ENCODE data around the gene ZBTB9. TPM values are rescaled to one million over a fixed set of nuclear protein-coding genes. Genes with fewer than 3 reads are reported as not detected.
A peak's percentile ranks its signal among the peaks of the same experiment; 100 is the strongest.

ZBTB9 gene
- total and polyA plus RNA-seq, 4 donors = 1.1 to 3.4 (median 2.3) TPM

DNA sequence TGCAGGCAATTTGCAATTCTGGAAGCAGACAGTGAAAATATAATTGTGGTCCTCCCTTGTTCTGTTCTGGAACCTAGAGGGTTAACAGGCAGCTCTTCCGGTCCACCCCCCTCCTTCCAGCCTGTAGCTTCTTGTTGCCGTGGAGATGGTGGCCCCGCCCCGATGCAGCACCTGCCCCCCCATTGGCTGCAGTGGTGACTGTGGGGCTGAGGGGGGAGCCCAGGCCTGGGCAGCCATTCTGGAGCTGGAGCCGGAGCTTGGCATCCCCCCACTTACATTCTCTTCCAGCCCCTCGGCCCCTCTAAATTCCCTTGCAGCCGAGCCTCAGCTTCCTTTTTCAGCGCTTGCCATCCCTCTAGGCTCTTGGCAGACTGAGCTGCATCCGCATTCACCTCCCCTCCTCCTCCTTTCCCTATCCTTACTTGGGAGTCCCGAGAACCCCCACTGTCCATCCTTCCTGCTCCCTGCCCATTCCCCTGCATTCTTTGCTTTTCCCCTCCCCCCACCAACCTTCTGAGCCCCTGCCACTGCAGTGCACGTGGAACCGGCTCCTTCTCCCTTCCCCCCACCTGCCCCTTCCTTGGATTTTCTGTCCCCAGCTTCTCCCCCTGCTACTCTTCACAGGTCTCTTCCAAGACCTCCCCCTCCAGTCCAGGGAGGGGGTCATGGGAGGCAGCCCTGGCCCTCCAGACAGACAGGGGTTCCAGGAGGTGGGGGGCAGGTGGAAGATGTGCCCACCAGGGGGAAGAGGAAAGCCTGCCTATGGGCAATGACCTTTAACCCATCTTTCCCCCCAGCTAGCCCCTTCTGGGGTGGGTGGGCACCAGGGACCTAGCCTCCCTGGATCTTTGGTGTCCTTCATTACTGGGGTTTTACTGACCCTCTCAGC is 23.1 kb upstream of the ZBTB9 start:
- Histone ChIP-seq H3K27ac (ENCODE audit: low read depth in 1 of 2, low read length in 2 of 2) (peak overlapping the region in 1 of 2 donors; percentile 8), H3K4me3 (ENCODE audit: low read depth in 1 of 3, low read length in 3 of 3) (no peak overlapping the region), H3K27me3 (ENCODE audit: control insufficient read depth in 4 of 4, insufficient read depth in 4 of 4, low read length in 3 of 4) (no peaks in the 10 kb centered on the region), H3K4me1 (ENCODE audit: control insufficient read depth in 4 of 4, insufficient read depth in 4 of 4, low read length in 3 of 4) (peaks cover 8 to 40% (median 22%) of the 10 kb centered on the region in 4 donors), H3K36me3 (ENCODE audit: control insufficient read depth in 4 of 4, insufficient read depth in 3 of 4, low read depth in 1 of 4, low read length in 3 of 4) (peaks cover 0 to 3% (median 0%) of the 10 kb centered on the region in 4 donors), H3K9ac (ENCODE audit: low read depth in 1 of 2, low read length in 2 of 2) (no peak overlapping the region), H3K9me3 (ENCODE audit: control insufficient read depth in 4 of 4, low read length in 3 of 4) (no peaks in the 10 kb centered on the region)
- peak; percentile 68 for DNase-seq (ENCODE audit: low spot score)
- 44% methylated on average over 12 of the region's 12 CpGs for WGBS
- TF ChIP-seq, protein P1, sequence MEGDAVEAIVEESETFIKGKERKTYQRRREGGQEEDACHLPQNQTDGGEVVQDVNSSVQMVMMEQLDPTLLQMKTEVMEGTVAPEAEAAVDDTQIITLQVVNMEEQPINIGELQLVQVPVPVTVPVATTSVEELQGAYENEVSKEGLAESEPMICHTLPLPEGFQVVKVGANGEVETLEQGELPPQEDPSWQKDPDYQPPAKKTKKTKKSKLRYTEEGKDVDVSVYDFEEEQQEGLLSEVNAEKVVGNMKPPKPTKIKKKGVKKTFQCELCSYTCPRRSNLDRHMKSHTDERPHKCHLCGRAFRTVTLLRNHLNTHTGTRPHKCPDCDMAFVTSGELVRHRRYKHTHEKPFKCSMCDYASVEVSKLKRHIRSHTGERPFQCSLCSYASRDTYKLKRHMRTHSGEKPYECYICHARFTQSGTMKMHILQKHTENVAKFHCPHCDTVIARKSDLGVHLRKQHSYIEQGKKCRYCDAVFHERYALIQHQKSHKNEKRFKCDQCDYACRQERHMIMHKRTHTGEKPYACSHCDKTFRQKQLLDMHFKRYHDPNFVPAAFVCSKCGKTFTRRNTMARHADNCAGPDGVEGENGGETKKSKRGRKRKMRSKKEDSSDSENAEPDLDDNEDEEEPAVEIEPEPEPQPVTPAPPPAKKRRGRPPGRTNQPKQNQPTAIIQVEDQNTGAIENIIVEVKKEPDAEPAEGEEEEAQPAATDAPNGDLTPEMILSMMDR (IDR thresholded peaks at IDR 0.05; ENCODE audit: low read depth, low read length, missing input control) = no peak
- TF ChIP-seq, protein P2, sequence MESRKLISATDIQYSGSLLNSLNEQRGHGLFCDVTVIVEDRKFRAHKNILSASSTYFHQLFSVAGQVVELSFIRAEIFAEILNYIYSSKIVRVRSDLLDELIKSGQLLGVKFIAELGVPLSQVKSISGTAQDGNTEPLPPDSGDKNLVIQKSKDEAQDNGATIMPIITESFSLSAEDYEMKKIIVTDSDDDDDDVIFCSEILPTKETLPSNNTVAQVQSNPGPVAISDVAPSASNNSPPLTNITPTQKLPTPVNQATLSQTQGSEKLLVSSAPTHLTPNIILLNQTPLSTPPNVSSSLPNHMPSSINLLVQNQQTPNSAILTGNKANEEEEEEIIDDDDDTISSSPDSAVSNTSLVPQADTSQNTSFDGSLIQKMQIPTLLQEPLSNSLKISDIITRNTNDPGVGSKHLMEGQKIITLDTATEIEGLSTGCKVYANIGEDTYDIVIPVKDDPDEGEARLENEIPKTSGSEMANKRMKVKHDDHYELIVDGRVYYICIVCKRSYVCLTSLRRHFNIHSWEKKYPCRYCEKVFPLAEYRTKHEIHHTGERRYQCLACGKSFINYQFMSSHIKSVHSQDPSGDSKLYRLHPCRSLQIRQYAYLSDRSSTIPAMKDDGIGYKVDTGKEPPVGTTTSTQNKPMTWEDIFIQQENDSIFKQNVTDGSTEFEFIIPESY (IDR thresholded peaks at IDR 0.05) = no peak
- TF ChIP-seq, protein P3, sequence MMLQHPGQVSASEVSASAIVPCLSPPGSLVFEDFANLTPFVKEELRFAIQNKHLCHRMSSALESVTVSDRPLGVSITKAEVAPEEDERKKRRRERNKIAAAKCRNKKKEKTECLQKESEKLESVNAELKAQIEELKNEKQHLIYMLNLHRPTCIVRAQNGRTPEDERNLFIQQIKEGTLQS (IDR thresholded peaks at IDR 0.05) = no peak

DNA sequence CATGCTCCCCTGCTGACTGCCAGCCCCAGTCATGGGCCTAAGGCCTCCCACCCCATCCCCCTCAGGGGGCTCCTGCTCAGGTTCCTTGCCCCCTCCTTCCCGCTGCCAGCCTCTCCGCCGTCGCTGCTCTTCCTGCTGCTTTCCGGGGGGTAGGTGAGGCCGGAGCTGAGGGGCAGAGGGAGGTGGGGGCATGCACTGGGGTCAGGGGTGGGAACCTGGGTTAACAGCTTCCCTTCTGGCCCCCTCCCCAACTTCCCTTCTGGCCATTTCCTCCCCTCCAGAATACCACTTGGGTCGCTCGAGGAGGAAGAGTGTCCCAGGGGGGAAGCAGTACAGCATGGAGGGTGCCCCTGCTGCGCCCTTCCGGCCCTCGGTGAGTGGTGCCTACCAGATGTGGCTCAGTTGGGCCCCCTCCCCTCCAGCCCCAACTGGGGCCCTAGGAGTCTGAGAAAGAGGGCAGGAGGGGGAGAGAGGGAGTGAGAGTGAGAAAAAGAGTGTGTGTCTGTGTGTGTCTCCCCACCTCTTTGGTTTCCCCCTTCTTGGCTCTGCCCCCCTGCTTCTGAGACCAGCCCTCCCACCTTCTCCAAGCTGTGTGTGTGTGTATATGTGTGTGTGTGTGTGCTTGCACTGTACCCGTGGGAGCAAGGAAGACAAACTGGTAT is 22.4 kb upstream of the ZBTB9 start:
- TF ChIP-seq SP1 (IDR thresholded peaks at IDR 0.05) = no peak
- TF ChIP-seq, protein P2 (IDR thresholded peaks at IDR 0.05) = no peak
- no peak for TF ChIP-seq GABPA (IDR thresholded peaks at IDR 0.05 in 1 of 2, conservative IDR thresholded peaks at IDR 0.05 in 1 of 2)
- H3K4me3 ChIP-seq (ENCODE audit: low read depth in 1 of 3, low read length in 3 of 3) = no peak overlapping the region
- 73% methylated on average over 12 of the region's 12 CpGs for WGBS
- H3K9ac ChIP-seq (ENCODE audit: low read depth in 1 of 2, low read length in 2 of 2) = no peak overlapping the region
- H3K4me1 ChIP-seq (ENCODE audit: control insufficient read depth in 4 of 4, insufficient read depth in 4 of 4, low read length in 3 of 4) = peaks cover 8 to 37% (median 22%) of the 10 kb centered on the region in 4 donors
- DNase-seq (ENCODE audit: low spot score) = no peak
- no peaks in the 10 kb centered on the region for H3K9me3 ChIP-seq (ENCODE audit: control insufficient read depth in 4 of 4, low read length in 3 of 4)
- H3K27ac ChIP-seq (ENCODE audit: low read depth in 1 of 2, low read length in 2 of 2) = no peak overlapping the region
- no peaks in the 10 kb centered on the region for H3K27me3 ChIP-seq (ENCODE audit: control insufficient read depth in 4 of 4, insufficient read depth in 4 of 4, low read length in 3 of 4)
- peaks cover 0 to 6% (median 0%) of the 10 kb centered on the region in 4 donors for H3K36me3 ChIP-seq (ENCODE audit: control insufficient read depth in 4 of 4, insufficient read depth in 3 of 4, low read depth in 1 of 4, low read length in 3 of 4)

DNA sequence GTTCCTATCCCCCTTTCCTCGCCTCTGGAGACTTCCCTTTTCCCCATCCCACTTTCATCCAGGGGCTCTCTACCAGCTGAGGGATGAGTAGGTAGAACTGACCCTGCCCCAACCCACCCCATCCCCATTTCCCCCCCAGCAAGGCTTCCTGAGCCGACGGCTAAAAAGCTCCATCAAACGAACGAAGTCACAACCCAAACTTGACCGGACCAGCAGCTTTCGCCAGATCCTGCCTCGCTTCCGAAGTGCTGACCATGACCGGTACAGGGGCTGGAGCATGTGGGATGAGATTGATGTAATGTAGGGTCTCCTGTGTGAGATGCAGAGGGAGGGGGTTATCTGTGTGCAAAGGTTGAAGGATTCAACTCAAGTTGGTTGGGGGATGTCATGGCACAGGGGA is 21.8 kb upstream of the ZBTB9 start:
- H3K9ac ChIP-seq (ENCODE audit: low read depth in 1 of 2, low read length in 2 of 2) = no peak overlapping the region
- H3K4me3 ChIP-seq (ENCODE audit: low read depth in 1 of 3, low read length in 3 of 3) = no peak overlapping the region
- H3K27ac ChIP-seq (ENCODE audit: low read depth in 1 of 2, low read length in 2 of 2) = no peak overlapping the region
- 82% methylated on average over 10 of the region's 10 CpGs for WGBS
- H3K27me3 ChIP-seq (ENCODE audit: control insufficient read depth in 4 of 4, insufficient read depth in 4 of 4, low read length in 3 of 4) = no peaks in the 10 kb centered on the region
- H3K4me1 ChIP-seq (ENCODE audit: control insufficient read depth in 4 of 4, insufficient read depth in 4 of 4, low read length in 3 of 4) = peaks cover 6 to 32% (median 18%) of the 10 kb centered on the region in 4 donors
- H3K36me3 ChIP-seq (ENCODE audit: control insufficient read depth in 4 of 4, insufficient read depth in 3 of 4, low read depth in 1 of 4, low read length in 3 of 4) = peaks cover 0 to 6% (median 0%) of the 10 kb centered on the region in 4 donors
- no peak for DNase-seq (ENCODE audit: low spot score)
- H3K9me3 ChIP-seq (ENCODE audit: control insufficient read depth in 4 of 4, low read length in 3 of 4) = no peaks in the 10 kb centered on the region
- TF ChIP-seq, protein P4, sequence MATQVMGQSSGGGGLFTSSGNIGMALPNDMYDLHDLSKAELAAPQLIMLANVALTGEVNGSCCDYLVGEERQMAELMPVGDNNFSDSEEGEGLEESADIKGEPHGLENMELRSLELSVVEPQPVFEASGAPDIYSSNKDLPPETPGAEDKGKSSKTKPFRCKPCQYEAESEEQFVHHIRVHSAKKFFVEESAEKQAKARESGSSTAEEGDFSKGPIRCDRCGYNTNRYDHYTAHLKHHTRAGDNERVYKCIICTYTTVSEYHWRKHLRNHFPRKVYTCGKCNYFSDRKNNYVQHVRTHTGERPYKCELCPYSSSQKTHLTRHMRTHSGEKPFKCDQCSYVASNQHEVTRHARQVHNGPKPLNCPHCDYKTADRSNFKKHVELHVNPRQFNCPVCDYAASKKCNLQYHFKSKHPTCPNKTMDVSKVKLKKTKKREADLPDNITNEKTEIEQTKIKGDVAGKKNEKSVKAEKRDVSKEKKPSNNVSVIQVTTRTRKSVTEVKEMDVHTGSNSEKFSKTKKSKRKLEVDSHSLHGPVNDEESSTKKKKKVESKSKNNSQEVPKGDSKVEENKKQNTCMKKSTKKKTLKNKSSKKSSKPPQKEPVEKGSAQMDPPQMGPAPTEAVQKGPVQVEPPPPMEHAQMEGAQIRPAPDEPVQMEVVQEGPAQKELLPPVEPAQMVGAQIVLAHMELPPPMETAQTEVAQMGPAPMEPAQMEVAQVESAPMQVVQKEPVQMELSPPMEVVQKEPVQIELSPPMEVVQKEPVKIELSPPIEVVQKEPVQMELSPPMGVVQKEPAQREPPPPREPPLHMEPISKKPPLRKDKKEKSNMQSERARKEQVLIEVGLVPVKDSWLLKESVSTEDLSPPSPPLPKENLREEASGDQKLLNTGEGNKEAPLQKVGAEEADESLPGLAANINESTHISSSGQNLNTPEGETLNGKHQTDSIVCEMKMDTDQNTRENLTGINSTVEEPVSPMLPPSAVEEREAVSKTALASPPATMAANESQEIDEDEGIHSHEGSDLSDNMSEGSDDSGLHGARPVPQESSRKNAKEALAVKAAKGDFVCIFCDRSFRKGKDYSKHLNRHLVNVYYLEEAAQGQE (IDR thresholded peaks at IDR 0.05) = no peak
- TF ChIP-seq FOXA1 (IDR thresholded peaks at IDR 0.05) = no peak
- TF ChIP-seq, protein P3 (IDR thresholded peaks at IDR 0.05) = no peak
- TF ChIP-seq YY1 (IDR thresholded peaks at IDR 0.05) = no peak
- TF ChIP-seq, protein P5, sequence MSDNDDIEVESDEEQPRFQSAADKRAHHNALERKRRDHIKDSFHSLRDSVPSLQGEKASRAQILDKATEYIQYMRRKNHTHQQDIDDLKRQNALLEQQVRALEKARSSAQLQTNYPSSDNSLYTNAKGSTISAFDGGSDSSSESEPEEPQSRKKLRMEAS (IDR thresholded peaks at IDR 0.05) = no peak
- TF ChIP-seq NR2F2 (IDR thresholded peaks at IDR 0.05) = no peak
- TF ChIP-seq HNF4G (IDR thresholded peaks at IDR 0.05) = no peak
- no peak for TF ChIP-seq EGR1 (IDR thresholded peaks at IDR 0.05; ENCODE audit: low read depth in 2 of 2)
- TF ChIP-seq SP1 (IDR thresholded peaks at IDR 0.05) = no peak
- TF ChIP-seq JUND (IDR thresholded peaks at IDR 0.05) = no peak
- TF ChIP-seq HNF4A (conservative IDR thresholded peaks at IDR 0.05) = no peak
